Measurements from ENCODE around the gene CRBN.

Gene CRBN

DNA sequence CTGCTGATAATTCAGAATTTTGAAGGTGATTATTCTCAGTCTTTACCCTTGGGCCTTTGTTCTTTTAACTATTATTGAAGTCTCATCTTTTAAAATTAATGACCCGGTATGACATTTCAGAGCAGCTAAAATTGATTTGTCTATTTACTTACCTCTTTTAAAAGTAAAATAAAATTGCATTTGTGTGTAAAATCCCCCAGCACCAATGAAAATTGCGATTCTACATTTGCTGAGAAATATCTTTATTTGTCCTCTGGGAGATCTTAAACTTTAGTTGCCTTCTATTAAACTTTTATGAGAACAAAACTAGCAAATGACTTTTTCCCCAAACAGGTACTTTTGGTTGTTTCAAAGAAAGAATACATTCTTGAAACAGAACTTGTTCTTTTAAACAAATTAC lies 61.8 kb downstream of the CRBN start:
- in situ Hi-C loops (cut with HindIII; ENCODE audit: low sequenced_read_pairs): no loop called here

DNA sequence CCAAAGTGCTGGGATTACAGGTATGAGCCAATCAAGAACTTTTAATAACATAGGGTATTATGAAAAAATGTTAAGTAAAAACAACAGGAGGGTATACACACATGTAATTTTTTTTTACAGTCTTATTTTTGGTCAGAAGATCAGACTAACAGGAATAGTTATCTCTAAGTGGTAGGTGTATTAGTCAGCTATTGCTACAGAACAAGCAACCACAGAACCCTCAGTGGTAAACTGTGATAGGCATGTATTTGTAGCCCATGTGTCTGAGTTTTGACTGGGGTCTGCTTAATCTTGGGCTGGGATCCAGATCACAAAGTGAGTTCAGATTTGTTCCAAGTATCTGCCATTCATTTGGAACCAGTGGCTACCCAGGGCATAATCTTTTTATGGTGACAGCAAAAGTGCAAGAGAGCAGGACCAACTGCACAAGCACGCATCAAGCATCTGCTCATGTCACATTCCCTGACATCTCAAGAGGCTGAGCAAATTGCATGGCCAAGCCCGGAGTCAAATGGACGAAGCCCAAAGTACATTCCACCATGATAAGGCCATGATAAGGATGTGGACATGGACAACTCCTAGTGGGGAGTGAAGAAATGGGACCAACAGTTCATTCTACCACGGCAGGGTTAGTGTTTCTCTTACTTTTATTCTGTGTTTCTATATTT lies 66.3 kb downstream of the CRBN start:
- in situ Hi-C loops (cut with HindIII; ENCODE audit: low sequenced_read_pairs): no loop called here

DNA sequence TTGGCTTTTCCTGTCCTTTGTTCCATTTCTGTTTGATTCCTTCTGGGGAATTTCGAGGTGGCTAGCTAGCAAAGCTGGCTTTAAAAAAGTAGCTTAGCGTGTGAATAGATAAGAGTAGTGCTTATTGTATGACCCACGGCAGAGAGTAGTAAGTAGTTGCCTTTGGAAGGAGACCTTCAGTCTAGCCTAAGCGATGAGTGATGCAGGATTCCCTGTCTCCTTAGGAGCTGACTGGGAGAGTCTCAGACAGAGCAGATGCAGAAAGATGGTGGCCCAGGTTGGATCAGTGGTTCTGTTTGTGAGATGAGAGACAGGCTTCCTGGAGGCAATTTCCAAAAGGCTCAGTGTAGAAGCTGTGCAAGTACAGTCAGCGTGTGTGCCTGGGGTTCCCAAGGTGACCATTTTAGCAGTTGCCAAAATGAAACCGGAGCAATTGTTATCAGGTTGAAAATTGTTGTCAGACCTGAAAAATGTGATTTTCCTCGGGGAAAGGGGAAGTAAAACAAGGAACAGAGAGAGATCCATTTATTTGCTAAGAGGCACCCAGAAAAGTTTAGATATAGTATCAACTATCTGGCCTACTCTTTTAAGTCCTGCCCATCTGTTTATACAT lies 68.6 kb downstream of the CRBN start:
- in situ Hi-C loops (cut with HindIII; ENCODE audit: low sequenced_read_pairs): no loop called here

DNA sequence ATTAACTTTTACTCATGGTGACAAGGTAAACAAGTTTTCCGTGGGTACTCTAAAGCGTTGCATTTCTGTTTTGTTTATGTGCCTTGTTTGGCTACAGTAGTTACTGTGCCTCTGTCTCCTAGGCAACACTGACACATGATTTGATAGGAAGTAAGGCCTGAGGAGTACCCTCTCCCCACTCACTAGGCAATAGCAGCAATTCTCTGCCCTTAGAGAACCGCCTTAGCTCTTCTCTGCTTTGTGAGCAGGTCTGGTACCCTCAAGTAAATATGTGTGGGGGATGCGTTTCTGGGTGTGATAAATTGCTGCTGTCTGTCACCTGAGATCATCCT lies 69.2 kb downstream of the CRBN start, which contains the start of gene IL5RA:
Gene IL5RA, minus strand, starts transcription at position 76 of the 332 bp plus-strand sequence. CDS start 5,390 bp downstream, outside the sequence.
- in situ Hi-C loops (cut with HindIII; ENCODE audit: low sequenced_read_pairs): no loop called here

DNA sequence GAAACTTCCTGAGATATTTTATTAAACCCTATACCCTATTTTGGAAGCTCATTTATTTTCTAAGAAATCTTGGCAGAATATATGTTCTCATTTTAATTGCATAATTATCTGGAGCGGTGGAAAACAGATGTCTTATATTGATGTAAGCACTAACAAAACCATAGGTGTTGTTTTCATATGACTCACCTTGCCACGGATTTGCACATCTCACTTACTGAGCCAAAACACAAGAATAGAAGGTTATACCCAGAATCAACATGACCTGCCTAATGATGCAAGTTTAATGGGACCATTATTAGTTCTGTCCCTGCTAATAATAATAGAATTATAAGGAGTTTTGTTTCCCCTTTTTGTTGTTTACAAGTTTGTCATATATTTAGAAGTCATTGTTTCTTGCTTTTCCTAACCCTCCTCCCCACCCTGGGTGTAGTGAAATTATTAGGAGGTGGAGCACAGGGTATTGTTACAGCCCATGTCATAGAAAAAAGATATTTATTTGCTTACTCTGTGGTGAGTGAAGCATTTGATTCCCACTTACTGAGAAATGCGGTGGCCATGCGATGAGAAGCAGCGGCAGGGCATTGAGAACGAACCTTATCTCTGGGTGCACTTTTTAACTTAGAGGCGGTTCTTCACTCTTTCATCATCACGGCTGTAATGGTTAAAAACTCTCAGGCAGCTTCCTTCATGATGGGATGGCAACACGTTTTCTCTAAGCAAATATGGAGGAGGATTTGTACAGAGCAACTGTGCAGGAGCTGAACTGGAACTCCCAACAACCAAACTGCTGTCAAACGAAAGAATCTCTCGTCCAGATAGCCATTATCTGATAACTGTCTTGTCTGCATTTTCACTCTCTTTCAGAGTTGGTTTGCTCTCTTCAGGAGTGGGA lies 69.8 kb downstream of the CRBN start:
- in situ Hi-C loops (cut with HindIII; ENCODE audit: low sequenced_read_pairs): no loop called here

DNA sequence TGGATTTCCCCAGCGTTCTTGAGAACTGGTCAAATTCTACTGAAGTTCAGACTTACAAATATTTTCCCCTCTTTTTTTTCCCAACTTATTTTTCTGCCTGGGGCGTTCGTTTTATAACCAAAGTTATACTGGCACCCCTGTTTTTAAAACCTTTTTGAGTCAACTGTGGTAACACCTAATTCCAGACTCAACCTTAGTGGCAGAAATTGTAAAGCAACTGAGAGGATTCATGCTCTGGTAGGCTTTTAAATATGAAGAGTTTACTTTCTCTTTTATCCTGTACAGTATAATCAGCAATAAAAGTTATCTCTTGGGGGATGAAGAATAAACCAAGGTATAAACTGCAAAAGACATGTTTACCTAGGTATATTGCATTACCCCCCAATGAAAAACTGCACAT lies 71.6 kb downstream of the CRBN start:
- in situ Hi-C loops (cut with HindIII; ENCODE audit: low sequenced_read_pairs): no loop called here

DNA sequence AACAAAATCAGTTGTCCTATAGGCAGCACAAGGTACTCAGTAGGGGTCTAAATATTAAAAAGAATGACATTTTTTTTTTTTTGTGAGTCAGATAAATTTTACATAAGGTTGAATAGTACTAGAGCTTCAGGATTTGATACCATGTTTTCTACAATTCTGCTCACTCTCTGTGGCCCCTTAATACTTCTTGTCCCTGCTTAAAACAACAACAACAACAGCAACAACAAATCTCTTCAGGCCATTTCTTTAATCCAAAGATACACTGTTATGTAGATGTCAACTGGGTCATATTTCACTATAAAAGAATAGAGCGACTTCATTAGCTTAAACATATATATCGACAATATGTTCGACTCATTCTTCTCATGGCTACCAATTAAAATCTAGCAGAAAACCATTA lies 72.3 kb downstream of the CRBN start:
- in situ Hi-C loops (cut with HindIII; ENCODE audit: low sequenced_read_pairs): no loop called here

DNA sequence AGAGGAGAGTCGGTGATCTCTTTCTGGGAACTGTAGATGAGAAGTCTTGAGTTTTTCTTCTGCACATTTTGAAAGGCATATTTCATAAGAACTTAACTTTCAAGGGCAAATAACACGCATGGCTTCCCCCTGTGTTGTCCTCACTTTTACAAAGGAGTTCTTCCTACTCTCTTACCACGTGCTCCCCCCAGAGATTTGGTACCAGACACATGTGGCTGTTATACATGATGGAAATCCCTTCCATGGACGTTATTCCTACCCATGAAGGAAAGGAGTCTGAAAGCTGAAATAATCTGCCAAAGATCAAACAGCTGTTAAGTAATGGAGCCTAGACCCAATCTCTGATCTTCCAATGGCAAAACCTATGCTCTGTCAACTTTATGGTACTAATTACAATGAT lies 73.7 kb downstream of the CRBN start:
- in situ Hi-C loops (cut with HindIII; ENCODE audit: low sequenced_read_pairs): no loop called here

DNA sequence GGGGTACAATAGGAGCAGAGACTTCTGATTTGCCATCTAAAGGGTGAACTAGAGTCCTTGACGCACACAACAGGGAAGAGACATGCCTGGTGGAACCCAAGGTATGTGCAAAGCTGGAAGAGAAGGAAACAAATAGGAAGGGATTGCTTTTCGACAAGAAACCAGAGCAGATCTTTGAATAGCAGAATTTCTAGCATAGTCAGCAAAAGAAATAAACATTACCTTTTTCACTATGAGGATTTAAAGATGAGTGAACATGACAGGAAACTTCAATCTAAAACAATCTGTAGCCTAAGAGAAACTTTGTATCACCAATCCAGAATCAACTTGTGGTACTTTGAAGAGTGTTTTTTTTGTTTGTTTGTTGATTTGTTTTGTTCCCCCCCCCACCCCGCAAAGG lies 74.2 kb downstream of the CRBN start:
- in situ Hi-C loops (cut with HindIII; ENCODE audit: low sequenced_read_pairs): no loop called here

DNA sequence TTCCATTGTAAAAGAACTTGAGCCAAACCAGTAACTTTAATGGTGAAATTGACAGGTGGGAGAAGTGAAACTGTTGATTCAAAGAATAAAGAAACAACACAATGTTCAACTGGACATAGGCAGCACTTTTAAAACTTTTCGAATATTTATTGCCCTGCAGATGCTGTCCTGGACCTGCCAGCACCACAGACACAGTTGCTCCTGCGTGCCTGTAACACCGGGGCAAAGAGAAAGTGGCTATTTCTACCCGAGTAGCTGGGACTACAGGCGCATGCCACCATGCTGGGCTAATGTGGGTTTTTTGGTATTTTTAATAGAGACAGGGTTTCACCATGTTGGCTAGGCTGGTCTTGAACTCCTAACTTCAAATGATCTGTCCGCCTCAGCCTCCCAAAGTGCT lies 76.7 kb downstream of the CRBN start:
- in situ Hi-C loops (cut with HindIII; ENCODE audit: low sequenced_read_pairs): no loop called here

DNA sequence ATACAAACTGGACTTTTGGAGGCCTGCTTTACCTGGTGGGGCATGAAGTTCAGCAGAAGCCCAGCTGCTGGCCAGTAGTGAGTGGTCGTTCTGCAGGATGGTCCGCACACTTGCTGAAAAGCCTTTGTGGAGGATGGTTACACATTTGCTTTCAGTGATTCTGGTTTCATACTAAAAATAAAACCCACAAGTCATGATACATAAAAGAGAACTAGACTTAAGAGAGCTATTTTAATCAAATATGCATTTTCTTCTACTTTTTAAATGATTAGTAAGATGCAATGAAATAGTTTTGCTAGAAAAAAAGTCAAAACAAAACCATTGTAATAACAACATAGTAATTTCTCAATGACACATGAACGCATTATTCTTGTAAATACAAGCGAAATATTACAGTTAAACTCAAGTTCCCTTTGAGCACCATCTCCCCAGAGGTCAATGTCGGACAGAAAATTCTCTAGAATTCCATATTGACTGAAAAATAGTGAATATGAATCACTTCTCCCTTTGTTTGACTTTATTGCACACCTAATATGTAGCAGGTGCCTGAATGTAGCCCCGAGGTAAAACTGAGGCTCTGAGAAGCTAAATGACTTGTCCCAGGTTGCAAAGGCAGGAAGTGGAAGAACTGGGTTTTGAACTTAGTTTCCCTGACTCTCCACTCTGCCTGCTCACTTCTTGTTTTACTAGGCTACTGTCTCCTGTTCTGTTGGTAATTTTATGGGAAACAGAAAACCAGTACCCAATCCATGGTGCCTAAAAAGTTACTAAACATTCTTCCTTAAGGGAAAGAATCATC lies 77.6 kb downstream of the CRBN start:
- in situ Hi-C loops (cut with HindIII; ENCODE audit: low sequenced_read_pairs): no loop called here
